GM12864 (cell line): ENCODE measurements around the gene ANKS4B.
"Not testable (repeated sequence)": the region's sequence is repeated elsewhere in the genome, so short reads cannot be mapped to it uniquely, and the experiment has no call there.

Source experiments
- DNase-seq: peaks from one replicate; pipeline ENCODE4 v3.0.0-alpha.2; 2011; ENCODE audit warnings: low read depth
- H3K4me3 ChIP-seq: 2 replicates; pipeline ENCODE4 v1.5.1; 2011; ENCODE audit warnings: mild to moderate bottlenecking, low read depth, low read length, control low read depth
- TF ChIP-seq, protein P1 (sequence below): IDR thresholded peaks from 2 replicates; pipeline ENCODE4 v1.5.1; 2011; ENCODE audit warnings: low read depth, mild to moderate bottlenecking, moderate library complexity, low read length, control low read depth, inconsistent platforms; ENCODE audit errors: missing control alignments

Gene ANKS4B

DNA sequence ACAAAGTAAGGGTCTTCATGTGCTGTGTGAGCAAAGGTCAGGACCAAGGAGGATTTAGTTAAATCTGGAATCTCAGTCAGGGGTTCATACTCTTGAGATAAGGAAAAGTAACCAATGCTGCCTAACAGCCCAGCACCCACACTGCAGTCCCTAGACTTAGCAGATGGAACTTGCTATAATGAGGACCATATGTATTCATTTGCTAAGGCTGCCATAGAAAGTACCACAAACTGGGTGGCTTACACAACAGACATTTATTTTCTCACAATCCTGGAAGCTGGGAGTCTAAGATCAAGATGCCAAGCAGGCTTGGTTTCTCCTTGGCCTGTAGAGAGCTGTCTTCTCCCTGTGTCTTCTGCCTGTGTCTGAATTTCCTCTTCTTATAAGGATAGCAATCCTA lies 42.9 kb upstream of the ANKS4B start:
- TF ChIP-seq, protein P1, sequence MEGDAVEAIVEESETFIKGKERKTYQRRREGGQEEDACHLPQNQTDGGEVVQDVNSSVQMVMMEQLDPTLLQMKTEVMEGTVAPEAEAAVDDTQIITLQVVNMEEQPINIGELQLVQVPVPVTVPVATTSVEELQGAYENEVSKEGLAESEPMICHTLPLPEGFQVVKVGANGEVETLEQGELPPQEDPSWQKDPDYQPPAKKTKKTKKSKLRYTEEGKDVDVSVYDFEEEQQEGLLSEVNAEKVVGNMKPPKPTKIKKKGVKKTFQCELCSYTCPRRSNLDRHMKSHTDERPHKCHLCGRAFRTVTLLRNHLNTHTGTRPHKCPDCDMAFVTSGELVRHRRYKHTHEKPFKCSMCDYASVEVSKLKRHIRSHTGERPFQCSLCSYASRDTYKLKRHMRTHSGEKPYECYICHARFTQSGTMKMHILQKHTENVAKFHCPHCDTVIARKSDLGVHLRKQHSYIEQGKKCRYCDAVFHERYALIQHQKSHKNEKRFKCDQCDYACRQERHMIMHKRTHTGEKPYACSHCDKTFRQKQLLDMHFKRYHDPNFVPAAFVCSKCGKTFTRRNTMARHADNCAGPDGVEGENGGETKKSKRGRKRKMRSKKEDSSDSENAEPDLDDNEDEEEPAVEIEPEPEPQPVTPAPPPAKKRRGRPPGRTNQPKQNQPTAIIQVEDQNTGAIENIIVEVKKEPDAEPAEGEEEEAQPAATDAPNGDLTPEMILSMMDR, result no peak
- DNase-seq, result no peak
- no peak overlapping the region for H3K4me3 ChIP-seq

DNA sequence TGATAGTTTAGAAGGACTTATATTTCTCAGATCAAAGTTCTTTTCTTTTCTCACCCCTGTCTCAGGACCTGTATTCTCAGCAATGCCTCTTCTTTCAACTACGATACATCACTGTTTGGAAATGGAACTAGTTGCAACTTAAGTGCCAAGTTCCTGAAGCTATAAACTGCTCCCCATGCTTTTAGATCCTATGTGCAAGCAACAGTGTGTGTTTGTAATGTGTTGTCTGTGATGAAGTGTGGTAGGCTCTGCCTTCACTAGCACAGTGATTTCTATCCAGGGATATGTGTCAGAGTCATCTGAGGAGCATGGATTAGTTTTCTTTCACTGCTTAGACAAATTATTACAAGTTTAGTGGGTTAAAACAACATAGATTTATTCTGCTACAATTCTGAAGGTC lies 40.5 kb upstream of the ANKS4B start:
- no peak overlapping the region for H3K4me3 ChIP-seq
- DNase-seq, result no peak
- TF ChIP-seq, protein P1, result no peak

DNA sequence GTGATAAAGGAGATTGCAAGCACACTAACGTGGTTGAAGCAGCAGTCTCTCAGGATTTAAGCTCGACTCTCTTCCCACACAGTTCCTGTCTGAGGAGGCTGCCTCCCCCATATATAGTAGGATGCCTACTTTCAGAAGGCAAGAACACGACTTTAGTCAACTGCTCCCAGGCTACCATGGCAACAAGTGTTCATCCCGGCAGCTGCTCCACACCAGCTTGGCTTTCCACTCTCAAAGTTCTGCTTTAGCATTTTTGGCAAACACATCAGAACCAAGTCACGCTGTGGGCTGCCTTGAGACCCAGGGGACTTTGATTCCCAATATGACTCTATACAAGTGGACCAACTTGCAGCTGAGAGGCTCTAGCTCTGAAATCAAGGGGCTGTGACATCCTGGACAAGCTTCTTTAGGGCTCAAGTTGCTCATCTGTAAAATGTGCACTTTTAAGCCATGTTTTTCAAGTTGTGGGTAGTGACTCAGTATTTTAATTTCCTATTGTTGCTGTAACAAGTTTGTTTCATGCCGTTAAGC lies 38.7 kb upstream of the ANKS4B start:
- no peak for DNase-seq
- no peak overlapping the region for H3K4me3 ChIP-seq
- TF ChIP-seq, protein P1, result no peak

DNA sequence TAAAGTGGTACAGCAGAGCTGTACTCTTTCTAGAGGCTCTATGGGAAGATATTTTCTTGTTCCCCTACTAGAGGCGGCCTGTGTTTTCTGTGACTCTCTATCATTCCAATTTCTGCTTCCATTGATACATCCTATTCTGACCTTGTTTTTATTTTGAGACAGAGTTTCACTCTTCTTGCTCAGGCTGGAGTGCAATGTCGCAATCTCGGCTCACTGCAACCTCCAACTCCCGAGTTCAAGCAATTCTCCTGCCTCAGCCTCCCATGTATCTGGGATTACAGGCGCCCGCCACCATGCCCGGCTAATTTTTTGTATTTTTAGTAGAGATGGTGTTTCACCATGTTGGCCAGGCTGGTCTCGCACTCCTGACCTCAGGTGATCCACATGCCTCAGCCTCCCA lies 38.2 kb upstream of the ANKS4B start:
- DNase-seq, result not testable (repeated sequence)

DNA sequence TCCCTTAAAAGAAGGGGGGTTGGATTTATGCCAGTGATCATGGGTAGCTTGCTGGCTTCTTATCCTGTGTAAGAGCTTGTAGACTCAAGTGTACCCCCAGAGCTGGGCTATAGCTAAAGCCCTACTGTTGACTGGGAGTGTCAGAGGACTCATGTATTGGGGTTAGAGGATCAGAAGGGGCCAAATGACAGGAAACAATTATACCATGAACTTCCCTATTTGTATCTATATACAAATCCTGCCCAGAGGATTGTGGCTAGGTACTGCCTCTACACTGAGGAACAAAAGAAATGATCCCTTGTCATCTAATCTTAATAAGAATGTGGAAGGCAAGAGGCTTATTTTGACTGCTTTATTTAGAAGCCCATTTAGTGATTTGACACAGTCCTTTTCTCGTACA lies 36.4 kb upstream of the ANKS4B start:
- TF ChIP-seq, protein P1, result no peak
- no peak overlapping the region for H3K4me3 ChIP-seq
- DNase-seq, result no peak

More for the DNA sequence above, 38.2 kb upstream of the ANKS4B start:
- not testable (repeated sequence) for H3K4me3 ChIP-seq

DNA sequence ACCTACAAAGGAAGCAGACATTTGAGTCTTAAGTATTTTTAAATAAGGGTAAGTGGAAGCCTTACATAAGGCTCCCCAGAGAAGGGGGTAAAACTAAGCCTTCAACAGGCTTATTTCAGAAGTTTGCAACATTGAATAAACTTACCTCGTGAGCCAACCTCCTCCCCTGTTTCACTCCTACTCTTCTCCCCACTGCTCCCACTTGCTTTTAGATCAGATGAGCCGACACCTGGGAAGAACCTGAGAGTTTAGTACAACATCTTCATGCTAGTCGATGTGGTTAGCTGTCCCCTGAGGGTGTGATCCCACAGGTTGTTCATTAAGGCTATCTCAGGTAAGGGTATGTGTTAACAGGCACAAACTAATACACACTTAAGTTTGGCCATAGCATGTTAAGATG lies 35.9 kb upstream of the ANKS4B start:
- DNase-seq, result no peak
- TF ChIP-seq, protein P1, result no peak

DNA sequence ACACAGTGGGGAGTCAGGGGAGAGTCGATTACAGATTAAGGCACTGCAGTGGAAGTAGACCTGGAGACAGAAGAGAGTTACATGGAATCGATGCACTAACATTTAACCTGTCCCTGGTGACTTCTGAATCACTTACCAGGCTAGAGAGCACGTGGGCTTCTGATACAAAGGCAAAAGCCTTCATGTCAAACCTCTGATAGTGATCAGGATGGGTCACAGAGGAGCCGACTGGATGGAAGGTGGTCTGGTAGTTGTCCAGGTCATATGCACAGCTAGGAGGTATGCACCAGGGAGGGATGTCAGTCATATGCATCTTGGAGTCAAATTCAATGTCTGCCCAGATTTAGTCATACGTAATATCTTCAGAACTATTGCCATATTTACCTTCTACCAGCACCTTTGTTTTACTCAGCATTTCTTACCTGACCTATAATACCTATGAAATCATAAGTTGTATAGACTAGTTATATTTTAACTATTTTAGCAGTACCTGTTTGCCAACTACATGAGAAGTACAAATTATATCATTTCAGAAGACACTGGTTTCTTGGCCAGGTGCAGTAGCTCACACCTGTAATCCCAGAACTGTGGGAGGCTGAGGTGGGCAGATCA lies 33.8 kb upstream of the ANKS4B start:
- TF ChIP-seq, protein P1, result no peak
- no peak for DNase-seq
- no peak overlapping the region for H3K4me3 ChIP-seq

More for the DNA sequence above, 35.9 kb upstream of the ANKS4B start:
- H3K4me3 ChIP-seq, result no peak overlapping the region
